Activated CD8-positive, alpha-beta T cell treated with anti-CD3 and anti-CD28 coated beads for 36 hours (primary cell): ENCODE results near the gene CLIP2. TPM values are rescaled to one million over a fixed set of nuclear protein-coding genes. Genes with fewer than 3 reads are reported as not detected.
"Not testable (repeated sequence)": the region's sequence is repeated elsewhere in the genome, so short reads cannot be mapped to it uniquely, and the experiment has no call there.

Experiments used
- ATAC-seq: fragments of 200-7000 bp; cut with Tn5 transposase; one replicate; pipeline ENCODE4 v1.10.0; 2021; ENCODE audit warnings: mild to moderate bottlenecking, moderate library complexity
- CTCF ChIA-PET: fragments of 350-600 bp; sonication (Branson Sonifier 250); formaldehyde crosslinking; loops from one replicate; lab custom pipeline; 2021; ENCODE audit warnings: antibody characterized with exemption; lab: Charles Lee
- POLR2A ChIA-PET: fragments of 350-600 bp; sonication (Branson Sonifier 250); formaldehyde crosslinking; loops from one replicate; lab custom pipeline; 2021; ENCODE audit warnings: antibody characterized with exemption; lab: Charles Lee
- DNase-seq: peaks from one replicate; pipeline ENCODE4 v3.0.0-alpha.2; 2020
- H3K27ac Mint-ChIP-seq: one replicate; pipeline ENCODE4 v1.8.0; 2021; ENCODE audit warnings: mild to moderate bottlenecking, mixed read lengths
- H3K27me3 Mint-ChIP-seq: one replicate; pipeline ENCODE4 v1.8.0; 2021; ENCODE audit warnings: mixed read lengths
- H3K36me3 Mint-ChIP-seq: one replicate; pipeline ENCODE4 v1.8.0; 2021; ENCODE audit warnings: low read depth, mixed read lengths
- H3K4me1 Mint-ChIP-seq: one replicate; pipeline ENCODE4 v1.8.0; 2021; ENCODE audit warnings: low read depth, mixed read lengths
- H3K4me3 Mint-ChIP-seq: one replicate; pipeline ENCODE4 v1.8.0; 2021; ENCODE audit warnings: mild to moderate bottlenecking, moderate library complexity, mixed read lengths
- H3K9me3 Mint-ChIP-seq: one replicate; pipeline ENCODE4 v1.8.0; 2021; ENCODE audit warnings: mixed read lengths
- CTCF ChIP-seq: fragments of 200-600 bp; IDR thresholded peaks from one replicate; pipeline ENCODE4 v1.8.0; 2022; ENCODE audit warnings: antibody characterized with exemption, mild to moderate bottlenecking
- intact Hi-C: fragments of 100-400 bp; cut with micrococcal nuclease; formaldehyde crosslinking; loops from one replicate; pipeline ENCODE4 v1.10.0; 2022
- total RNA-seq, 2 experiments: library from RNA; stranded (reverse); gene quantifications; one replicate each; pipeline ENCODE4 v1.2.3, GENCODE V29; 2021

Gene CLIP2
- total RNA-seq, 2 experiments from 2014 or later: 1.3 to 1.4 TPM

DNA sequence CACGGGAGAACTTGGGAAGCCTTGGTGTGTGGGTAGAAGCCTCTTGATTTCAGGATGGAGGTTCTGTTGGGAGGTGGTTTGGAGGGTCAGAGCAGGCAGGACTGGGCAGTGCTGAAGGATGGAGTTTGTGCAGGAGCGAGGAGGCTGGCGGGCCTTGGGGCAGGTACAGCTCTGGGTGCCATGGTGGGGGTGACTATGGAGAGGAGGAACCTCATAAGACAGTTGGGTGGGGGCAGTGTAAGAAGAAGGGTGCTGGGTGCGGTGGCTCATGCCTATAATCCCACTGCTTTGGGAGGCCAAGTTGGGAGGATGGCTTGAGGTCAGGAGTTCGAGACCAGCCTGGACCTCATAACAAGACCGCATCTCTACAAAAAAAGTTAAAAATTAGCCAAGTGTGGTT is 109.8 kb downstream of the CLIP2 start:
- no peak for TF ChIP-seq CTCF
- Mint-ChIP-seq H3K27ac (no peak overlapping the region), H3K9me3 (no peaks in the 10 kb centered on the region), H3K4me3 (no peak overlapping the region), H3K36me3 (no peaks in the 10 kb centered on the region), H3K27me3 (no peaks in the 10 kb centered on the region), H3K4me1 (no peaks in the 10 kb centered on the region)
- CTCF ChIA-PET: interaction anchor here (11.5 kb wide), 1 partner anchor 193 kb away, joined by 197 read pairs; no protein-coding TSS in a partner anchor
- no peak for ATAC-seq
- no peak for DNase-seq
- intact Hi-C loops: no loop called here
- POLR2A ChIA-PET: no interaction called here

- Mint-ChIP-seq H3K36me3 (no peaks in the 10 kb centered on the region), H3K27me3 (no peaks in the 10 kb centered on the region), H3K9me3 (no peaks in the 10 kb centered on the region), H3K4me3 (no peak overlapping the region), H3K27ac (no peak overlapping the region), H3K4me1 (no peaks in the 10 kb centered on the region)
- DNase-seq: no peak
- no peak for TF ChIP-seq CTCF
- intact Hi-C loops: loop anchor here (2.0 to 10.0 kb wide), 2 partner anchors 192 to 336 kb away; no protein-coding TSS in a partner anchor
- ChIA-PET CTCF (interaction anchor here (0.6 to 11.5 kb wide), 59 partner anchors 8 to 374 kb away, joined by 3 to 197 read pairs (median 5); partner anchors contain the start of genes CLIP2 and LAT2), POLR2A (interaction anchor here (1.4 kb wide), 1 partner anchor 226 kb away, joined by 6 read pairs; no protein-coding TSS in a partner anchor)
- no peak for ATAC-seq
These were observed 111.4 kb downstream of the CLIP2 start for GRCh38 chr7:74400420-74401136.

- POLR2A ChIA-PET: interaction anchor here (1.4 kb wide), 1 partner anchor 226 kb away, joined by 6 read pairs; no protein-coding TSS in a partner anchor
- intact Hi-C loops: loop anchor here (2.0 to 10.0 kb wide), 2 partner anchors 192 to 336 kb away; no protein-coding TSS in a partner anchor
These were observed 112.1 kb downstream of the CLIP2 start for GRCh38 chr7:74401137-74401859.

GRCh38 chr7:74402668-74403067 is 113.5 kb downstream of the CLIP2 start:
- CTCF ChIA-PET: interaction anchor here (2.0 to 11.5 kb wide), 10 partner anchors 14 to 197 kb away, joined by 8 to 197 read pairs (median 18); partner anchors contain the start of genes CLIP2 and LAT2
- DNase-seq, H3K9me3 Mint-ChIP-seq, ATAC-seq, H3K4me1 Mint-ChIP-seq, H3K4me3 Mint-ChIP-seq, POLR2A ChIA-PET, H3K27ac Mint-ChIP-seq, H3K36me3 Mint-ChIP-seq, H3K27me3 Mint-ChIP-seq: not testable (repeated sequence)
- intact Hi-C loops: loop anchor here (10.0 kb wide), 1 partner anchor 338 kb away; no protein-coding TSS in a partner anchor

More at GRCh38 chr7:74401137-74401859, 112.1 kb downstream of the CLIP2 start:
- H3K27ac Mint-ChIP-seq: no peak overlapping the region
- no peaks in the 10 kb centered on the region for H3K27me3 Mint-ChIP-seq
- H3K9me3 Mint-ChIP-seq: no peaks in the 10 kb centered on the region
- no peak overlapping the region for H3K4me3 Mint-ChIP-seq
- DNase-seq (peak; percentile 81), ATAC-seq (peak; percentile 82)
- TF ChIP-seq CTCF: peak; percentile 93
- H3K36me3 Mint-ChIP-seq: no peaks in the 10 kb centered on the region
- CTCF ChIA-PET: interaction anchor here (0.6 to 11.5 kb wide), 66 partner anchors 9 to 375 kb away, joined by 3 to 197 read pairs (median 5); partner anchors contain the start of genes CLIP2 and LAT2
- no peaks in the 10 kb centered on the region for H3K4me1 Mint-ChIP-seq
